GM23338 (cell line): ENCODE results near the gene SNTG2.

Source experiments
- CTCF ChIP-seq, 2 experiments: fragments of 200-600 bp in 1 of 2; sonication (generic) in 1 of 2; conservative IDR thresholded peaks; 2 replicates each; pipeline versions ENCODE4 v1.5.1 to v1.6.1; 2016 to 2017; ENCODE audit warnings: antibody characterized with exemption in 2 of 2, low read depth in 2 of 2, mild to moderate bottlenecking in 2 of 2, moderate library complexity in 1 of 2
- EZH2 ChIP-seq: fragments of 200-600 bp; sonication (generic); IDR thresholded peaks from one replicate; pipeline ENCODE4 v1.8.0; 2017; ENCODE audit warnings: antibody characterized with exemption, mild to moderate bottlenecking, low read depth; ENCODE audit not compliant: unreplicated experiment
- NANOG ChIP-seq: IDR thresholded peaks from 2 replicates; pipeline ENCODE4 v1.6.1; 2016; ENCODE audit warnings: antibody characterized with exemption, borderline replicate concordance
- TF ChIP-seq, protein P1 (sequence below): IDR thresholded peaks from one replicate; pipeline ENCODE4 v1.6.1; 2018; ENCODE audit warnings: antibody characterized with exemption; ENCODE audit not compliant: unreplicated experiment

DNA sequence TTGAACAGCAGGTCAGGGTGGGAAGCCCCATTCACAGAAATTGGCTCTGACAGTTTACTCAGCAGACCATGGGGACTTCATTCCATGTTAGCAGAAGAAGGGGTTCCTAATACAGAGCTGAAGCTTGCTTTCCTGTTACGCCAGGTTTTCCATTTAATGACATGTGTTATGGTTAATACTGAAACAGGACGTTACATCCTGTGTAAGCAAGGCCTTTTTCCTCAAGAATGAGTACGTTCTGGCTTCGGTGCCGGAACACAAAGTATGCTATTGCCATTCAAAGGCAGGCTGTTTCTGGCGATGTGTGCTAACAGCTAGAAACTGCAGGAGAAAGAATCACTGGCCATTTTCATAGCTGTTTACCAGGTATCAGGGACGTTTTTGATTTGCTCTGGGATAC lies 190.4 kb downstream of the SNTG2 start:
- TF ChIP-seq EZH2 (no peak), CTCF (conservative IDR thresholded peaks at IDR 0.05; ENCODE audit: low read depth in 2 of 2) (no peak), NANOG (no peak)
- TF ChIP-seq, protein P1, sequence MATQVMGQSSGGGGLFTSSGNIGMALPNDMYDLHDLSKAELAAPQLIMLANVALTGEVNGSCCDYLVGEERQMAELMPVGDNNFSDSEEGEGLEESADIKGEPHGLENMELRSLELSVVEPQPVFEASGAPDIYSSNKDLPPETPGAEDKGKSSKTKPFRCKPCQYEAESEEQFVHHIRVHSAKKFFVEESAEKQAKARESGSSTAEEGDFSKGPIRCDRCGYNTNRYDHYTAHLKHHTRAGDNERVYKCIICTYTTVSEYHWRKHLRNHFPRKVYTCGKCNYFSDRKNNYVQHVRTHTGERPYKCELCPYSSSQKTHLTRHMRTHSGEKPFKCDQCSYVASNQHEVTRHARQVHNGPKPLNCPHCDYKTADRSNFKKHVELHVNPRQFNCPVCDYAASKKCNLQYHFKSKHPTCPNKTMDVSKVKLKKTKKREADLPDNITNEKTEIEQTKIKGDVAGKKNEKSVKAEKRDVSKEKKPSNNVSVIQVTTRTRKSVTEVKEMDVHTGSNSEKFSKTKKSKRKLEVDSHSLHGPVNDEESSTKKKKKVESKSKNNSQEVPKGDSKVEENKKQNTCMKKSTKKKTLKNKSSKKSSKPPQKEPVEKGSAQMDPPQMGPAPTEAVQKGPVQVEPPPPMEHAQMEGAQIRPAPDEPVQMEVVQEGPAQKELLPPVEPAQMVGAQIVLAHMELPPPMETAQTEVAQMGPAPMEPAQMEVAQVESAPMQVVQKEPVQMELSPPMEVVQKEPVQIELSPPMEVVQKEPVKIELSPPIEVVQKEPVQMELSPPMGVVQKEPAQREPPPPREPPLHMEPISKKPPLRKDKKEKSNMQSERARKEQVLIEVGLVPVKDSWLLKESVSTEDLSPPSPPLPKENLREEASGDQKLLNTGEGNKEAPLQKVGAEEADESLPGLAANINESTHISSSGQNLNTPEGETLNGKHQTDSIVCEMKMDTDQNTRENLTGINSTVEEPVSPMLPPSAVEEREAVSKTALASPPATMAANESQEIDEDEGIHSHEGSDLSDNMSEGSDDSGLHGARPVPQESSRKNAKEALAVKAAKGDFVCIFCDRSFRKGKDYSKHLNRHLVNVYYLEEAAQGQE, result no peak
